GM18502 (cell line): ENCODE results near the gene RGS3.

Experiments used
- ATAC-seq: cut with Tn5 transposase; IDR thresholded peaks from one replicate; pipeline ENCODE4 v1.9.1; 2021; ENCODE audit warnings: mild to moderate bottlenecking; ENCODE audit not compliant: unreplicated experiment, poor library complexity

RGS3 gene

GRCh38 chr9:113641100-113641885 lies 177.8 kb downstream of the RGS3 start:
- no peak for ATAC-seq

GRCh38 chr9:113644321-113644720 lies 180.8 kb downstream of the RGS3 start:
- no peak for ATAC-seq

- no peak for ATAC-seq
These were observed 181.9 kb downstream of the RGS3 start for GRCh38 chr9:113645227-113645977.

- no peak for ATAC-seq
These were observed 182.4 kb downstream of the RGS3 start for GRCh38 chr9:113645978-113646253.

- ATAC-seq: no peak
These were observed 183.0 kb downstream of the RGS3 start for GRCh38 chr9:113646491-113646890.
